GM19238 (cell line): ENCODE data around the gene UBE2N.
"Not testable (repeated sequence)": the region's sequence is repeated elsewhere in the genome, so short reads cannot be mapped to it uniquely, and the experiment has no call there.

Experiments
- DNase-seq: peaks from one replicate; pipeline ENCODE4 v3.0.0; 2011; ENCODE audit warnings: low spot score; ENCODE audit not compliant: insufficient read length

UBE2N gene

DNA sequence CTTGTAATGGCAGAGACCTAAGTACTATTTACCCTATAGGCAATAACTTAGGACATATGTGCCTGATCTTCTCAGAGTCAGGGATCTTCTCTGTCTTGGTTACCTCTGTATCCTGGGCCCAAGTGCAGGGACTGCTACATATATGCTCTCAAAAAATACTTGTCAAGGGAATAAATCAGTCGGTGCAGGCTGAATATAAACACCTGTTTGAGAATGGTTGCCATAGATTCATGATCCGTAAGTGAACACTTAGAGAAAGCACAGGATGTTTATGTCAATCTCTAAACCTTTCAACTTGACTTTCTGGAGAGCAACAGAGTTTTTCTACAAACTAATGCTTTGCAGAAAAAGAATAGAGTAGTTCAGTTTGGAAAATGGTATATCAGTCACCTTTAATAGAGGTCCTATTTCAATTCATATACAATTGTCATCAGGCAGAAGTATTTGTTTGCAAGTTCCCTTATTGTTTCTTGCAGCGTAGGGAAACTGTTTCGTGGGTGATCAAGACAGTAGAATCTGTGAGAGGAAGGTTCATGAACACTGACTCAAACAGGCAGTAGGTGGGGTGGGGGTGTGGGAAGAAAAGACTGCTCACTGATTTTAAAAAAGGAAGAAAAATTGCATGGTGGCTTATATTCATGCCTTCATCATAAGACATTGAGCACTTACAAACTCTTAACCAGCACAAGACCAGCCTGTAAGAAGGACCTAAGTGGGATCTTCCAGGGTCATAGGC is 6.0 kb upstream of the UBE2N start:
- no peak for DNase-seq

DNA sequence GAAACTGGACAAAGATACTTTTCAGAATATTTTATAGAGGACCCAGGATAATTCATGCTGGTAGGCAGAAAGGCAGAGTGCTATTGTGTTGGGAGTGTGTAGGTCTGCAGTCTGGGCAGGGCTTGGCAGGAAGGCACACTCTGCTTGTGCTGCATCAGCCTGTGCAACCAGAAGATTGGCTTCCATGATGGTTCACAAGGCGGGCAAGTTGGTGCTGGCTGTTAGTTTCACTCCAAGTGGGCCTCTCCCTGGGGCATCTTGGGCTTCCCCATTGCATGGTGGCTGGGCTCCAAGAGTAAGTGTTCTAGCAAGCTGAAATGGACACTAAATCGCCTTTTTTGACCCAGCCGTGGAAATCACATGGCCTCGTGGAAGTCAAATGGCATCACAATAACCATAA is 1.8 kb upstream of the UBE2N start:
- no peak for DNase-seq

DNA sequence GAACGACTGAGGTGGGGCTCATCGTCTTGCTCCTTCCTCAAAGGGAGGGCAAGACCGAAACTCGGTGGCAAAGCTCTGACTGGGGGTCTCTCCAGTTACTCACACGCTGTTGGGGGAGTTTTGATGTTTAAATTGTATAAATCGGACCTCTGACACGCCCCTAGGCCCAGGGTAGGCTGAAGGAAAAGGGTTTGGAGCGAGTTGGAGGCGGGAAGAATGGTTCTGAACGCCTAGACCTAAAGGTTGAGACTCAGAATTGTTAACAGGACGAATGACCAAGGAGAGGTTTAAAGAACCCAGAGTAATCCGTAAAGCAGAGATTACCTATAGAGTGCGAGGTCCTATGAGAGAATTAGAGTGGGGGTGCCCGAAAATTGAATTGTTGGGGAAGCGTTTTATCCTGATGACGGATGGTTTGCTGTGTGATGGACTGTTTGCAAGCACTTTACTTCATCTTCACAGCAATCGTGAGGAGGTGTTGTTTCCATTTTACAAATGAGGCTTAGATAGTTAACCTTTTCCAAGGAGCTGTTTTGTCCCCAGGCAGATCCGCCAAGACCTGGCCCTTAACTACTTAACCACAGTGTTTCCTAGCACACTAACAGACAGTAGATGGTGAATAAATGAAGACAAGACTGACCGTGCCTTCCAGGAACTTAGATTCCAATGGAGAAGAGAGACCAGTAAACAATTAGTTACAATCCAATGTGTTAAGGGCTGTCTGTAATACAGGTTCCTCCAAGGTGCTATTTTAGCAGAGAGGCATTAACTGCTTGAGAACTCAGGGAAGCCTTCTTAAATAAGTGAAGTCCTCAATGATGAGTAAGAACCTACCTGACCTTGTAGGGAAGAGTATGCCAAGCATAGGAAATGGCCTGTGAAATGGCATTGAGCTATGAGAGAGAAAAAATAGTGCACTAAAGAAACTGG is 929 bp upstream of the UBE2N start:
- no peak for DNase-seq

DNA sequence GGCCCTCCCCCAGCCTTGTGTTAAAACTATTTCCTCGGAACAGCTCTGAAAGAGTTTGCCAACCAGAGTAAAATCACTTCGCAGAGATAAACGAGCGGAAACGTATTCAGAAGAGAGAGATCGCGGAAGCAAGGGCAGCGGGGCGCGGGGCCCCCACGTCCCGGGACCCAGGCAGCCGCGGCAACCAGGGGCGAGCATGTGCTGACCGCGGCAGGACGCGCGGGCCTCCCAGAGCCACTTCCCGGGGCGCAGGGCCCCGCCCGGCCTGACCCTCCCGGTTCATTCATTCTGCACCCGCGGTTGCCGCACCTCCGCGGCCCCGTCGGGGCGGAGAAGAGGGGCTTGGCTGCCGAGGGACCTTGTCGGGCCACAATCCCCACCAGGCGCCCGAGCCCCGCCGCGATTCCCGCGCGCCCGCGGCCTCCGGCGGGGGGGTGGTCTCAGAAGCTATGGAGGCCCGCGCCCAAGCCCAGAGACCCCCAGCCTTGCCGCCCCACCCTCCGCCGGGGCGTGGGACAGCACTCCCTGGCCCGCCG is 598 bp downstream of the UBE2N start:
- DNase-seq, result no peak

DNA sequence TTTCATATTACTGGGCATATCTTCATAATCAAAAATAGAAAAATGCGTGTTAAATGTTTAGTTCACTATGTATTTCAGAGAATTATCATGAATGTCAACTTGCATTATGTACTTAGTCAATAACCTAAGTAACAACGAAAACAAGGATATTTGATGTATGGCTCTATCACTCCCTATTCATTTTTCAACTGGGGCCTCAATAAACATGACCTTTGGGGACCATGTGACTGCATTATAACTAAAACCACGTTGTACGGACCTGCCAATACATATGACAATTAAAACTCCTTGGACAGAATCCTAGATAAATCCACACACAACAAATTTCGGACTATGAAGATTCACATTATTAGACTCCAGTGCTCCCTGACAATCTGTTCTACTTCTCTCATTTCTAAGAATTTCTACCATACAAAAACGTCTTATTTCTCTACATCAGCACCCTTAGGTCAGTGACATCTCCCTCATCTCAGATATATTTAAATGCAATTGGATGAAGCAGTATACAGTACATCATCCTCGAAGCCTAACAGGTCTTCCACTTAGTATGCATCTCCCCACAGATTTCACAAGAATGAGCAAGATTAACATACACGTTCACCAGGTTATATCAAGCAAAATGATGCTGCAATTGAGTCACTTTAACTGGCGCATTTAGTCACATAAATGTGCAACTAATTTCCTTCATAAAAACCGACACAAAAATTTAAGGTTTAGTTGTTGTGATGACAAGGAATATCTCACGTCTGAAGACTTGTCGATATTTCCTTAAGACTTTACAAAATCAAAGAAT is 1.5 kb downstream of the UBE2N start:
- no peak for DNase-seq

DNA sequence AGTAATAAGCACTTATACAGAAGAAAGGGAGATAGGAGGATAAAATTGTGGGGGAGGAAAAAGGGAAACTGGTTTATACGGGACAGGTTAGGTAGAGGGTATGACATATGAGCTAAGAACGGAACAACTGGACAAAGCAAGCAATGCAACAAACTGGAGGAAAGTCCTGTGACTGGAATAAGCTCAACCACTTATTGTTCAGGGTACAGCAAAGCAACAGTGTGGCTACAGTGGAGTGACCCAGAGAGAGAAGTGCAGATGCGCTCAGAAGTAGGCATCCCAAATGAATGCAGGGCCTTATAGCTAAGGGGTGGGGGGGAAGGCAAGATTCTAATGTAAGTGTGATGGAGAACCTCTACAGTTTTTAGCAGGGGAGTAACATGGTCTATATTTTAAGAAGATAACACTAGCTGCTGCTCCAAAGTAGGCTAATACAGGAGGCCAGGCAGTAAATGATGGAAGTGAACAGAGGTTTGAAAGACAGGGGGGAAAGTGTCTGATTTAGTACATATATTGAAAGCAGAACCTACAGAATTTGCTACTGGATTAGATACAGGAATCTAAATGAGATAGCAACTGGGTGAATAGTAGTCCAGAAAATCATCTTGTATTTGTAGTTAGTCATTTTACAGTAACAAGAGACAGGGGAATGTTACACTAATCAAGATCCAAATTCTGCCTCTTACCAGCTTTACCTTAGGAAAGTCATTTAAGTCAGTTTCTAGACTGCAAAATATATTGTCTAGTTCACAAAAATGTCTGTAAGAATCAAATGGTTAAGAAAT is 3.3 kb downstream of the UBE2N start:
- no peak for DNase-seq

DNA sequence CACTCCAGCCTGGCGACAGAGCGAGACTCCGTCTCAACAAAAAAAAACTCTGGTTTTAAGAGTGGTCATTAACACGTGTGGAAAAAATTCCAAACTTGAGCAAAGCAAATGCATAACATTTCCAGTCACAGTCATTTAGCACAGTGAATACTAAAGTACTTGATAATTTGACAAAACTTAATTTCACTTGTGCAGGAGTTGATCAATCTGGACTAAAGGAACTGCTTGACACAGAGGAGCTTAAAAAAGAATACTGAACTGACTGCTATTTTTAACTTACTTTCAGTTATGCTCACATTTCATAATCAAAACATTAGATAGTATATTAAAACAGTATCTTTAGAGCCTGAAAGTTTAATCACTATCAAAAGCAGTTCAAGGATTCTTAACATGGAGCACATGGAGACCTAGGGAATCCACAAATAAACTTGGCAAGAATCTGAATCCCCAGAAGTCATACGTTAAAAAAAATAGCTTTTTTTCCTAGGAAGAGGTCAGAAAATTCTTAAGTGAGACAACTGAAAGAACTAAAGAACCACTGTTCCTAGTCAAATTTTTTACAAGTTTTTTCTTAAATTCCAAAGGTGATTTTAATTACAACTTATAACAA is 7.4 kb downstream of the UBE2N start:
- DNase-seq, result no peak

DNA sequence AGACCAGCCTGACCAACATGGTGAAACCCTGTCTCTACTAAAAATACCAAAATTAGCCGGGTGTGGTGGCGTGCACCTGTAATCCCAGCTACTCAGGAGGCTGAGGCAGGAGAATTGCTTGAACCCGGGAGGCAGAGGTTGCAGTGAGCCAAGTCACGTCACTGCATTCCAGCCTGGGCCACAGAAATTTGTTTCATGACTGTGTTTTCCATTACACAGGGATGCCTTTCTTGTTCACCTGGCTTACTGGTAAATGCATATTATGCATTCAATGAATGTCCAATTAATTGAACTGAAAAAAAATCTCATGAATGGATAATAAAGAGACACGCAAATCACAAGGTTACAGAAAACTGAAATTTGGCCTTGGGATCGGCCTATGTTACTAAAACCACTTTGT is 9.7 kb downstream of the UBE2N start:
- DNase-seq, result not testable (repeated sequence)

DNA sequence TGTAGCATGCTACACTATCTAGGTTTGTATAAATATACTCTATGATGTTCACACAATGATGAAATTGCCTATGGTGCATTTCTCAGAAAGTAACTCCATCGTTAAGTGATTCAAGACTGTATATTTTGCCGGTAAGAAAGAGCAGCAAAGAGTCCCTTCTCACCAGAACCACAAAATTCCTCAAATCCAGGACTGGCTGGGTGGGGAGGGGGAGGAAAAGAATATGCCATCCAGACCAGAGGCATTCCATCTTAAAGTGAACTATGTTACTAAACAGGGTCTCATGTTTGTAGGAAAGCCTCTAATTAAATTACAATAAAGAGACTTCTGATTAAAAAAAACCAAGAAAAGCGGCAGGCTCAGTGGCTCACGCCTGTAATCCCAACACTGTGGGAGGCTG is 11.5 kb downstream of the UBE2N start:
- DNase-seq, result no peak

DNA sequence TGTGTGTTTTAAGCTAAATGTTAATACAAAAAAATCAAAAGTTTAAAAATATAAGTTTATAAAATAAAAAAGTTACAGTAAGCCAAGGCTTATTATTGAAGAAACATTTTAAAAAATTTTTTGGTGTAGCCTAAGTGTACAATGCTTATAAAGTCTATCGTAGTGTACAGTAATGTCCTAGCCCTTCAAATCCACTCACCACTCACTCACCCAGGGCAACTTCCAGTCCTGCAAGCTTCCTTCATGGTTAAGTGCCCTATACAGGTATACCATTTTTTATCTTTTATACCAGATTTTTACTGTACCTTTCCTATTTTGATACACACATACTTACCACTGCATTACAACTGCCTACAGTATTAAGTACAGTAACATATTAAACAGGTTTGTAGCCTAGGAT is 11.9 kb downstream of the UBE2N start:
- no peak for DNase-seq

DNA sequence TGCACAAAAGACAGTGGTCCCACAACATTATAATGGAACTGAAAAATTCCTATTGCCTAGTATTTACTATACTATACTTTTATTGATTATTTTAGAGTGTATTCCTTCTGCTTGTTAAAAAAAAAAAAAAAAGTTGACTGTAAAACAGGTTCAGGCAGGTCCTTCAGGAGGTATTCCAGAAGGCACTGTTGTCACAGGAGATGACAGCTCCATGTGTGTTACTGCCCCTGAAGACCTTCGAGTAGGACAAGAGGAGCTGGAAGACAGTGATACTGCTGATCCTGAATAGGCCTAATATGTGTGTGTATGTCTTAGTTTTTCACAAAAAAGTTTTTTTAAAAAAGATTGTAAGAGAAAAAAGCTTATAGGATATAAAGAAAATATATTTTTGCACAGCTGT is 12.3 kb downstream of the UBE2N start:
- no peak for DNase-seq

DNA sequence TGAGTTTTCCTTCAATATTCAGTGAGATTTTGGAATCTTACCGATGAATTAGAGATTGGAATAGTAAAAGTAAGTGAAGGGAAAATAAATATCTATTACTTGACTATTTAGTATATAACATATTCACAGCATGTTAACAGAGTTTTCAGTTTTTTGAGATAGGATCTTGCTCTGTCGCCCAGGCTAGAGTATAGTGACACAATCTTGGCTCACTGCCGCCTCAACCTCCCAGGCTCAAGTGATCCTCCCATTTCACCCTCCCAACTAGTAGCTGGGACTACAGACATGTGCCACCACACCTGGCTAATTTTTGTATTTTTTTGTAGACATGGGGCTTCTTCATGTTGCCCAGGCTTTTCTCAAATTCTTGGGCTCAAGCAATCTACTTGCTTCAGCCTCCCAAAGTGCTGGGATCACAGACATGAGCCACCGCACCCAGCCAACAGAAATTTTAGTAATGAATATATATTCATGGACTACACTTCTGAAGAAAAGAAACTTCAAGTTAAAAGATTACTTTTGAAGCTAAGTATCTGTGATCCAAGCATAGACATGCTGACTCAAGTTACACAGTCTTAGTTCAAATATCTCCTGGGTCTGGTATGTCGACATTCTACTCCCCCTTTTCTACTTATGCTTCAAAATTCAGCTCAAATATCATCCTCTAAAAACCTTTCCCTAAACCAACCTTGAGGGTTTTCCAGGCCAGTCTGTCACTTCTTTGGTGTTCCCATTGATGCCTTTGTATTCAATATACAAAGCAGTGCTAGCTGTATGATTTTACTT is 13.8 kb downstream of the UBE2N start:
- DNase-seq, result no peak

DNA sequence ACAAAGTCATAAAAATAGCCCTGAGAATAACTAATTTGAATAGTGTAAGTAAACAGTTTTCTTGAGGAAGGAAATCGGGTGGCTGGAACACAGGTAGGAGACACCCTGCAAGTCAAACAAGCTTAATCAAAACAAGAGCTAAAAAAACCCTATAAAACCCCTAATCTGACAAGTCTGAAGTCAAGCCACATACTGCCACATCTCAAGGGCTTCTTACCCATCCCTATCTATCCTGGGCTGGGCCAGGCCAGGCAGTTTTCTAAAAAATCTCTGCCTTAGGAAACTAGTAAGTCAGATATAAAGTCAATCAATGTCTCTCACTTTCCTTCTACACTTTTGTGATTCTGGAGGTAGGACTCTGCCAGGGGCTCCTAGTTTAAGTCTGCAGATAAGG is 15.3 kb downstream of the UBE2N start:
- no peak for DNase-seq

DNA sequence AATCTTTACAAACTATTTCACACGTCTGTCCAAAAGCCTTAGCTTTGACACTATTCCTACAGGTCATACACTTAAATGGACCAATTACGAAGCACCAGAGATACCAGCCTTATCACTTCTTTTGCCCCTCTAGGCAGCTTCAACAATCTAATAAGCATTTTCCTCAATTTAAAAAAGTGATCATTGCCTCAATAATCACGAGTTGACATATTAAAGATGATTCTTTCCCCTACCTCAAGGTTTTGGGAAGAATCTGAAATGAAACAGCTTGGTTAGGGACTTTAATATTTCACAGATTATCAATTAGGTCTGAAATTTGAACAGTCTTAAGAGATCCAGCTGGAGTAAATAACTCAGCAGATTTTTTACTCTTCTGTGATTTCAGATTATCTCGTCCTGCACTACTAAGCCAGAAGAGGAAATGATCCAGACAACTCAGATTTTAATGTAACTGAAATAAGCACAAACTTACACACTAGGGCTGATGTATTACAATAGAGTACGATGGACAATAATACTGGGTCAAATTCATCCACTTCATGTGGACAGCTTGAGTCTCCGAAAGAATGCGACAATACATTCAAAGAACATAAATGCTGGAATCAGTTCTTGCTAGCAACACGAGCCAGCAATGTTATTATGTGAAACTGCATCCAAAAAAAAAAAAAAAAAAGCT is 15.9 kb downstream of the UBE2N start:
- no peak for DNase-seq

DNA sequence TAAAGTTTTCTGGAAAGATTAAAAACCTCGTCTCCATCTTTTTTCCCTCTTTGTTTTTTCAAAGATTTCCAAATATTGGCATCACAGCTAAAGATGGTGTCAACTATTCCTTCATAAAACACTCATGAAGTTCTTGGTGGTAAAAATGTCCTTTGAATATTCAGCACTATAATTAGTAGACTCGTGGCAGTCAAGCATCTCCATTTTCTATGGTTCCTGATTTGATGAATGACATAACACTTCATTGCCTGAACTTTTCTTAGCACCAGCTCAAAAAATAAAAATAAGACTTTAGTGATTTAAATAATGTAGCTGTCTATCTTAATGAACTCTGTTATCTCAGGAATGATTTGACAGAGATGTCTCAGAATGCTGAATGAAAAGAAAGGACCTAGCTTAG is 19.7 kb downstream of the UBE2N start:
- DNase-seq, result no peak

DNA sequence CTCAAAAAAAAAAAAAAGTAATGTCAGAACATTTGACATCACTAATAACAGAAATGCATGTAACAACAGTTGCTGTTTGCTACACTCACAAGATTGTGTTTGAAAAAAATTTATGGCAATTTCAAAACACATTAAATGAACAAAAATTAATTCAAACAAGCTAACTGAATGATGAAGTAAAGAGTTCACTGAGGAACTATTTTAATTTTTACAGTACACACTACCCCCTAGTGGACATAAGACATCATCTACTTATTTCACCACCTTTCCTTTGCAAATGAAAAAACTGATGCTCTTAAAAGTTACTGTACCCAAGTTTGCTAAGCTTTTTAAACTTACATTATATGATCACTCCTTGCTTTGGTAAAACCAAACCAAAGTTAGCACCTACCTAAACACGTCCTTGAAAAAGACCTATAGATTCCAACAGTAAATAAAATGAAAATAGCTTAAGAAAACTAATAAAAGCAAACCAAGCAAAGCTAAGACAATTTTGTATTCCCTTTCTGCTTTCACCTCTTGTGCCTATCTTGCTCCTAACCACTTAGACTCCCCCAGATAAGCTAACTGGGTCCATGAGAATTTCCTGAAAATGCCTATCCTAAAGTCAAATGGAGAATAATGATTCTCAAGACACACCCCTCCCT is 22.2 kb downstream of the UBE2N start:
- DNase-seq, result no peak

DNA sequence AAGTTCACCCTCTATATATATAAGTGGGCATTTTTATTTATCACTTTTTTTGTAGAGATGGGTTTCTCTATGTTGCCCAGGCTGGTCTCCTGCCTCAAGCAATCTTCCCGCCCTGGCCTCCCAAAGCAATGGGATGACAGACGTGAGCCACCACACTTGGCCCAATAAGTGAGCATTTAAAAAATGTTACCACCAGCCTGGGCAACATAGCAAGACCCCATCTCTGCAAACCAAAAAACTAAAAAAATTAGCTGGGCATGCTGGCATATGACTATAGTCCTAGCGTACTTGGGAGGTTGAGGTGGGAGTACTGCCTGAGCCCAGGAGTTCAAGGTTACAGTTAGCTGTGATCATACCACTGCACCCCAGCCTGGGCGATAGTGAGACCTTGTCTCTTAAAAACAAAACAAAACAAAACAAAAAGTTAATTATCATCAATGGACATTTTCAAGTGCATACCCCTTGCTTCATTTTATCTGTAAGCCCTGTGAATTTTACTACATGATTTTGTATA is 23.7 kb downstream of the UBE2N start:
- no peak for DNase-seq

DNA sequence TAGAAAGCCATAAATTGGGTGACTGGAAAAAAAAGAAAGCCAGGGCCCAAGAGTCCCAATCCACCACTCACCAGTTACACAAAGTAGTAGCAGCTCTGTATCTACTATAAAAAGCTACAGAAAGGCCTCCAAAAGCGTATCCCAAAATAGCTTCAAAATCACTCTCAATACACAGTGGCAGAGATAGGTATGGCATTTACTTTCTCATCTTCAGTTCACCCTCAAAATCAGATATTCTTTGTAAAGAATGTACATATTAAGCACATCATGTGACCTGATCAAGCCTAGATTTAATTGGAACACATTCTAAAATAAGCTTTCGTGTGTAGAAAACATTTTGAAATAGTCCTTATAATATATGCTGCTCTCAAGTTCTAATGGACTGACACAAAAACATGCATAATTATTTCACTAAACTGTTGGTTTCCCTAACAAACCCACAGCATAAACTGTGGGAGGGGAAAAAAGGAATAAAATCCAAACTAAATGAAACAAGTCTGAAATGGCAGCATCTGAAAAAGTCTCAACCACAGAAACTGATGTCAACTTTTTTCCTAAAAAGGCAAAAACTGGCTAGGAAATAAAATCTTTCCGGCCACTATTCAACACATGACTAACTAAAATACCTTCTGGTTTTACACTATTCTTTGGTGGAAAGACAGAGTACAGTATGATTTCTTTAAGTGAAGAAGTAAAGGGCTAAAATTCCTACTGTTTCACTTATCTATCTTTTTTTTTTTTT is 25.9 kb downstream of the UBE2N start:
- no peak for DNase-seq
